Measurements from ENCODE around the gene TSPY1. TPM values are rescaled to one million over a fixed set of nuclear protein-coding genes. Genes with fewer than 3 reads are reported as not detected.
"Not testable (repeated sequence)": the region's sequence is repeated elsewhere in the genome, so short reads cannot be mapped to it uniquely, and the experiment has no call there.

The TSPY1 gene, protein sequence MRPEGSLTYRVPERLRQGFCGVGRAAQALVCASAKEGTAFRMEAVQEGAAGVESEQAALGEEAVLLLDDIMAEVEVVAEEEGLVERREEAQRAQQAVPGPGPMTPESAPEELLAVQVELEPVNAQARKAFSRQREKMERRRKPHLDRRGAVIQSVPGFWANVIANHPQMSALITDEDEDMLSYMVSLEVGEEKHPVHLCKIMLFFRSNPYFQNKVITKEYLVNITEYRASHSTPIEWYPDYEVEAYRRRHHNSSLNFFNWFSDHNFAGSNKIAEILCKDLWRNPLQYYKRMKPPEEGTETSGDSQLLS
- not detected for total RNA-seq

DNA sequence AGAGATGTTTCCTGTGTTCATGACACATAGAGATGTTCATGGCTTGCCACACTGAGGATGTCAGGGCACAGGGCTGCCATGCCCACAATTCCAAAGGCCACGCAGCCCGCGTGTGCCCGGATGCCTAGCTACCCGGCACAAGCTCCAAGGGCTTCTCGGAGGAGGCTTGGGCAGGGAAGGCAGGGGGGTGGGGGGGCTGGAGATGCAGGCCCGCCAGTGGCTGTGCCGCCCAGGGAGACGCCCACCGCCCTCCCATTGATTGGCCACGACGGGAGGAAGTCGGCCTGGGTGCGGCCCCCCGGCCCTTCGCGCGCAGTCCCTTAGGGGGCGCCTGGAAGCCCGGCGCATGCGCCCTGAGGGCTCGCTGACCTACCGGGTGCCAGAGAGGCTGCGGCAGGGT is at the start of gene TSPY1:
TSPY1 (plus strand) TSS at position 301 of the 400 bp plus-strand sequence; CDS start at position 347, 46 bp downstream.
- not testable (repeated sequence) for DNase-seq (ENCODE audit: low spot score)

DNA sequence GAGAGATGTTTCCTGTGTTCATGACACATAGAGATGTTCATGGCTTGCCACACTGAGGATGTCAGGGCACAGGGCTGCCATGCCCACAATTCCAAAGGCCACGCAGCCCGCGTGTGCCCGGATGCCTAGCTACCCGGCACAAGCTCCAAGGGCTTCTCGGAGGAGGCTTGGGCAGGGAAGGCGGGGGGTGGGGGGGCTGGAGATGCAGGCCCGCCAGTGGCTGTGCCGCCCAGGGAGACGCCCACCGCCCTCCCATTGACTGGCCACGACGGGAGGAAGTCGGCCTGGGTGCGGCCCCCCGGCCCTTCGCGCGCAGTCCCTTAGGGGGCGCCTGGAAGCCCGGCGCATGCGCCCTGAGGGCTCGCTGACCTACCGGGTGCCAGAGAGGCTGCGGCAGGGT is 20.2 kb downstream of the TSPY1 start, which contains the start of gene TSPY9:
TSPY9 (plus strand) TSS at position 301 of the 400 bp plus-strand sequence; CDS start at position 347, 46 bp downstream.
- DNase-seq (ENCODE audit: low spot score), result not testable (repeated sequence)

DNA sequence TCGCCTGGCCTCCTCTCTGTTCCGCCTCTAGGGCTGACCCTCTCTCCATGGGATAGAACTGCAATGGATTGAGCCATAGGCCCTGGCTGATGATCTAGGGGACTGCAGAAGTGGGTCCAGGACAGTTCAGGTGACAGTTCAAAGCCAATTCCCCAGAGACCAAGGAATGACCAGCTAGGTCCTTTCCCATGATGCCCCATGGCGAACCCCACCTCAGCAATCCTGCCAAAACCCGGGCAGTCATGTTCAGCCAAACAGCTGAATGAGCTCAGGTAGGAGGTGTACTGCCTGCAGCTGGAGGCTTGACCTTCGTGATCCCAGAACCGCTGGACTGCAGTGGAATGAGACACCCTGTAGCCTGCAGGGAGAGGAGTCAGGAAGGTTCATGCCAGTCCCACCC is 37.6 kb downstream of the TSPY1 start:
- not testable (repeated sequence) for DNase-seq (ENCODE audit: low spot score)

DNA sequence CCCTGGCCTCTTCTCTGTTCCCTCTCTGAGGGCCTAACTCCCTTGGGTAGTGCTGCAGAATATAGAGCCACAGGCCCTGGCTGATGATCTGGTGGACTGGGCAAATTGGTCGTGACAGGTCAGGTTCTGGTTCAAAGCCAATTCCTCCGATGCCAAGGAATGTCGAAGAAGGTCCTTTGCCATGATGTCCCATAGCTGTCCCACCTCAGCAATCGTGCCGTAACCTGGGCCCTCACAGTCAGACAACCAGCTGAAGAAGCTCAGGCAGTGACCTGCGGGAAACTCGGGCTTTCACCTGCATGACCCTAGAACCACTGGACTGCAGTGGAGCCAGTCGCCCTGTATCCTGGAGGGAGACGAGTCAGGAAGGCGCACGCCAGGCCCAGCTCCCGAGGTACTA is 49.5 kb downstream of the TSPY1 start:
- not testable (repeated sequence) for DNase-seq (ENCODE audit: low spot score)

Other genes with a start within 250 kb of the TSPY1 start
- gene TSPY4, start 129.5 kb upstream of the TSPY1 start, total RNA-seq, result not detected
- not detected for gene TSPY8, start 109.2 kb upstream of the TSPY1 start, total RNA-seq
- gene TSPY3, start 68.5 kb upstream of the TSPY1 start, total RNA-seq, result not detected
- gene TSPY9, start 20.3 kb downstream of the TSPY1 start, total RNA-seq, result not detected
- gene TSPY10, start 60.9 kb downstream of the TSPY1 start, total RNA-seq, result not detected

Data from ureter (tissue), 1 donor.